Fibroblast of lung (primary cell): ENCODE measurements around the gene IL17RA. TPM values are rescaled to one million over a fixed set of nuclear protein-coding genes. Genes with fewer than 3 reads are reported as not detected.

ENCODE experiments used
- DNase-seq, 2 donors: peaks; one replicate each; pipeline versions ENCODE4 v3.0.0 to v3.0.0-alpha.2; 2010; ENCODE audit warnings: low read depth in 2 of 2
- H2AFZ ChIP-seq: 2 replicates; pipeline ENCODE4 v1.5.1; 2012; ENCODE audit warnings: low read length, control low read depth, inconsistent platforms
- H3K27ac ChIP-seq: 2 replicates; pipeline ENCODE4 v1.5.1; 2011; ENCODE audit warnings: low read length, control low read depth; ENCODE audit not compliant: insufficient read depth
- H3K27me3 ChIP-seq: 2 replicates; pipeline ENCODE4 v1.5.1; 2011; ENCODE audit warnings: mild to moderate bottlenecking, low read length; ENCODE audit not compliant: control insufficient read depth, insufficient read depth
- H3K36me3 ChIP-seq: 2 replicates; pipeline ENCODE4 v1.5.1; 2011; ENCODE audit warnings: low read length; ENCODE audit not compliant: control insufficient read depth, insufficient read depth
- H3K4me1 ChIP-seq: 2 replicates; pipeline ENCODE4 v1.5.1; 2011; ENCODE audit warnings: low read length; ENCODE audit not compliant: control insufficient read depth, insufficient read depth; ENCODE audit errors: extremely low read depth
- H3K4me2 ChIP-seq: 2 replicates; pipeline ENCODE4 v1.5.1; 2011; ENCODE audit warnings: low read length, control low read depth; ENCODE audit not compliant: insufficient read depth; ENCODE audit errors: extremely low read depth
- H3K4me3 ChIP-seq, 4 experiments: fragments of 200-600 bp in 1 of 4; sonication (generic) in 1 of 4; replicated peaks in 1 of 4; 2 replicates each; pipeline ENCODE4 v1.5.1; 2011 to 2016; ENCODE audit warnings: low read length in 4 of 4, low read depth in 3 of 4, mild to moderate bottlenecking in 3 of 4, control low read depth in 2 of 4, inconsistent platforms in 1 of 4, mixed read lengths in 1 of 4; ENCODE audit not compliant: insufficient read depth in 1 of 4; ENCODE audit errors: control extremely low read depth in 1 of 4
- H3K79me2 ChIP-seq: 2 replicates; pipeline ENCODE4 v1.5.1; 2012; ENCODE audit warnings: mild to moderate bottlenecking, low read length, inconsistent platforms; ENCODE audit not compliant: control insufficient read depth, insufficient read depth
- H3K9ac ChIP-seq: 2 replicates; pipeline ENCODE4 v1.5.1; 2011; ENCODE audit warnings: mild to moderate bottlenecking, low read length, control low read depth; ENCODE audit not compliant: insufficient read depth
- H3K9me3 ChIP-seq: 2 replicates; pipeline ENCODE4 v1.5.1; 2012; ENCODE audit warnings: low read depth, low read length; ENCODE audit not compliant: control insufficient read depth, insufficient read depth
- H4K20me1 ChIP-seq: 2 replicates; pipeline ENCODE4 v1.5.1; 2011; ENCODE audit warnings: low read length; ENCODE audit not compliant: control insufficient read depth, insufficient read depth; ENCODE audit errors: extremely low read depth
- EZH2 ChIP-seq: IDR thresholded peaks from 2 replicates; pipeline ENCODE4 v1.5.1; 2012; ENCODE audit warnings: low read length, control low read depth, mild to moderate bottlenecking; ENCODE audit errors: missing control alignments
- polyA plus RNA-seq, 2 donors: library from polyadenylated mRNA; depleted of rRNA in 1 of 2; stranded (reverse) in 1 of 2; unstranded in 1 of 2; fragments of >200 nt; gene quantifications; 2 replicates each; pipeline ENCODE4 v1.2.1, GENCODE V29; 2011 to 2012; ENCODE audit warnings: missing spikeins in 1 of 2
- total RNA-seq: library from RNA; depleted of rRNA; stranded (reverse); fragments of >200 nt; gene quantifications from 2 replicates; pipeline ENCODE4 v1.2.1, GENCODE V29; 2014
- TF ChIP-seq, protein P1 (sequence below), 2 donors: IDR thresholded peaks in 1 of 2; conservative IDR thresholded peaks in 1 of 2; 1 replicate in 1 of 2; 2 replicates in 1 of 2; pipeline ENCODE4 v1.5.1; 2011 to 2012; ENCODE audit warnings: low read length in 2 of 2, control low read depth in 1 of 2, inconsistent platforms in 1 of 2, low read depth in 1 of 2, mild to moderate bottlenecking in 1 of 2

The IL17RA gene
- total and polyA plus RNA-seq, 2 donors (not counting 1 experiment from before 2014, with no cell fraction given) = 5.3 to 7.1 TPM

DNA sequence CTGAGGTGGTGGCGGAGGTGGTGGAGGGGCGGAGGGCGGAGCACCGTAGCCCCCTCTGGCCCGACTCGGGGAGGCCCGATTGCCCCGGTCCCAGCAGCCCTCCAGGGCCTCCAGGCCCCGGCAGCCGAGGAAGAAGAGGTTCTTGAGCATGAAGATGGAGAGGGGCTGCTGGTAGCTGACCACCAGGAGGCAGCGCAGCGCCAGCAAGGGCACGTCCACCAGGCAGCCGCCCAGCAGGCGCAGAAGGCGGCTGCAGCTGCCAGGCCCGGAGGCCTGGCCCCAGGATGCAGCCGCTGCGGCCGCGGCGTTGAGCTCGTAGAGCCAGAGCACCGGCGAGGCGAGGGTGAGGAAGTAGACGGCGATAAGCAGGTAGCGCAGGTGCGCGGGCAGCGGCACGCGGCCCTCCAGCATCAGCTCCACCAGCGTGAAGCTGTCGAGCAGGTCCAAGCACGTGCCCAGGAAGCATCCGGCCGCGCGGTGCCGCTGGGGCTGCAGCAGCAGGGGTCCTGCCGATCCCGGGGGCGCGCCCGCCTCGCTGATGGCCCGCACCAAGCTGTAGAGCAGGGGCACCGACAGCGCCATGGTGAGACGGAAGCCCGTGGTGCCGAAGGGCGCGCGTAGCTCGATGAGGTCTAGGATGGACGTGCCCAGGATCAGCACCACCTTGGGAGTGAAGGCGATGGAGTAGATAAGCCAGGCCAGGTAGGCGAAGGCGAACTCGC is 34.8 kb downstream of the IL17RA start:
- TF ChIP-seq, protein P1, sequence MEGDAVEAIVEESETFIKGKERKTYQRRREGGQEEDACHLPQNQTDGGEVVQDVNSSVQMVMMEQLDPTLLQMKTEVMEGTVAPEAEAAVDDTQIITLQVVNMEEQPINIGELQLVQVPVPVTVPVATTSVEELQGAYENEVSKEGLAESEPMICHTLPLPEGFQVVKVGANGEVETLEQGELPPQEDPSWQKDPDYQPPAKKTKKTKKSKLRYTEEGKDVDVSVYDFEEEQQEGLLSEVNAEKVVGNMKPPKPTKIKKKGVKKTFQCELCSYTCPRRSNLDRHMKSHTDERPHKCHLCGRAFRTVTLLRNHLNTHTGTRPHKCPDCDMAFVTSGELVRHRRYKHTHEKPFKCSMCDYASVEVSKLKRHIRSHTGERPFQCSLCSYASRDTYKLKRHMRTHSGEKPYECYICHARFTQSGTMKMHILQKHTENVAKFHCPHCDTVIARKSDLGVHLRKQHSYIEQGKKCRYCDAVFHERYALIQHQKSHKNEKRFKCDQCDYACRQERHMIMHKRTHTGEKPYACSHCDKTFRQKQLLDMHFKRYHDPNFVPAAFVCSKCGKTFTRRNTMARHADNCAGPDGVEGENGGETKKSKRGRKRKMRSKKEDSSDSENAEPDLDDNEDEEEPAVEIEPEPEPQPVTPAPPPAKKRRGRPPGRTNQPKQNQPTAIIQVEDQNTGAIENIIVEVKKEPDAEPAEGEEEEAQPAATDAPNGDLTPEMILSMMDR (conservative IDR thresholded peaks at IDR 0.05 in 1 of 2, IDR thresholded peaks at IDR 0.05 in 1 of 2; ENCODE audit: low read depth in 1 of 2, low read length in 2 of 2) = peak; percentile 23 to 31
- TF ChIP-seq EZH2 = peak; percentile 15
- no peak overlapping the region for H3K4me3 ChIP-seq
- DNase-seq = peak in 1 of 2 donors; percentile 17
- H3K27ac ChIP-seq = no peak overlapping the region
- no peaks in the 10 kb centered on the region for H4K20me1 ChIP-seq
- H3K9ac ChIP-seq = no peak overlapping the region
- H3K79me2 ChIP-seq = no peaks in the 10 kb centered on the region
- H3K36me3 ChIP-seq = no peaks in the 10 kb centered on the region
- no peaks in the 10 kb centered on the region for H3K4me1 ChIP-seq
- H3K9me3 ChIP-seq = no peaks in the 10 kb centered on the region
- H3K4me2 ChIP-seq = no peak overlapping the region
- H3K27me3 ChIP-seq = peaks cover 23% of the 10 kb centered on the region
- H2AFZ ChIP-seq = no peak overlapping the region

GRCh38 chr22:17120281-17120680 is 35.5 kb downstream of the IL17RA start:
- peak; percentile 24 to 36 for DNase-seq
- Histone ChIP-seq H3K27ac (no peak overlapping the region), H2AFZ (no peak overlapping the region), H3K4me3 (no peak overlapping the region), H3K9me3 (no peaks in the 10 kb centered on the region), H3K79me2 (no peaks in the 10 kb centered on the region), H3K9ac (no peak overlapping the region), H3K27me3 (peaks cover 23% of the 10 kb centered on the region), H3K4me2 (no peak overlapping the region), H4K20me1 (no peaks in the 10 kb centered on the region), H3K36me3 (no peaks in the 10 kb centered on the region), H3K4me1 (no peaks in the 10 kb centered on the region)
- peak; percentile 56 for TF ChIP-seq EZH2
- TF ChIP-seq, protein P1 (conservative IDR thresholded peaks at IDR 0.05 in 1 of 2, IDR thresholded peaks at IDR 0.05 in 1 of 2; ENCODE audit: low read depth in 1 of 2, low read length in 2 of 2) = no peak

GRCh38 chr22:17120711-17121232 is 36.0 kb downstream of the IL17RA start:
- no peaks in the 10 kb centered on the region for H3K79me2 ChIP-seq
- no peak overlapping the region for H3K9ac ChIP-seq
- peaks cover 23% of the 10 kb centered on the region for H3K27me3 ChIP-seq
- H4K20me1 ChIP-seq = no peaks in the 10 kb centered on the region
- peak overlapping the region in 1 of 4 experiments; percentile 48 for H3K4me3 ChIP-seq
- peak in 1 of 2 donors; percentile 8 for DNase-seq
- peak; percentile 11 for TF ChIP-seq EZH2
- TF ChIP-seq, protein P1 (conservative IDR thresholded peaks at IDR 0.05 in 1 of 2, IDR thresholded peaks at IDR 0.05 in 1 of 2; ENCODE audit: low read depth in 1 of 2, low read length in 2 of 2) = no peak
- no peak overlapping the region for H2AFZ ChIP-seq
- H3K4me1 ChIP-seq = no peaks in the 10 kb centered on the region
- no peaks in the 10 kb centered on the region for H3K9me3 ChIP-seq
- H3K27ac ChIP-seq = no peak overlapping the region
- no peaks in the 10 kb centered on the region for H3K36me3 ChIP-seq
- H3K4me2 ChIP-seq = no peak overlapping the region
